ENCODE data around the gene PSMD11. TPM values are rescaled to one million over a fixed set of nuclear protein-coding genes. Genes with fewer than 3 reads are reported as not detected.

The PSMD11 gene
- total and polyA plus RNA-seq, 2 of the 13 experiments (the other 11 are each of a cell fraction or from before 2014, with no cell fraction given): 69.8 to 152 TPM

- in situ Hi-C loops (cut with HindIII; ENCODE audit: extremely low pct_ligation_motif_present, low pct_unique_long_range_greater_than_20kb): no loop called here
- no peaks in the 10 kb centered on the region for H3K36me3 ChIP-seq (replicated peaks in 1 of 2; ENCODE audit: control insufficient read depth in 1 of 2, insufficient read depth in 2 of 2, low read length in 2 of 2)
- no peak overlapping the region for H3K4me3 ChIP-seq (replicated peaks in 1 of 3; ENCODE audit: insufficient read depth in 1 of 3, low read depth in 2 of 3, low read length in 3 of 3)
- H3K27ac ChIP-seq (ENCODE audit: extremely low read length, insufficient read depth, low read length): no peak overlapping the region
- H3K4me2 ChIP-seq (ENCODE audit: low read depth, low read length): no peak overlapping the region
- no peaks in the 10 kb centered on the region for H3K79me2 ChIP-seq (ENCODE audit: insufficient read depth, low read length)
- H3K9me3 ChIP-seq (ENCODE audit: low read length): no peaks in the 10 kb centered on the region
- DNase-seq (ENCODE audit: low spot score) (no peak), FAIRE-seq (no peak), ATAC-seq (no peak)
- H3K27me3 ChIP-seq (ENCODE audit: control insufficient read depth in 1 of 2, insufficient read depth in 2 of 2, low read length in 2 of 2): no peaks in the 10 kb centered on the region; a peak in 1 of 5 replicates
- POLR2A ChIA-PET: no interaction called here
- CTCF ChIA-PET (ENCODE audit: low intra/inter-chr PET ratio, low total read pairs): no interaction called here
- WGBS (ENCODE audit: low lambda C conversion rate): 45% methylated on average over 2 of the region's 2 CpGs
- H4K20me1 ChIP-seq (ENCODE audit: insufficient read depth, low read length): no peaks in the 10 kb centered on the region
- intact Hi-C loops (cut with micrococcal nuclease; ENCODE audit: unreplicated experiment): no loop called here
- H2AFZ ChIP-seq (ENCODE audit: low read length): no peak overlapping the region
- H3K4me1 ChIP-seq (ENCODE audit: insufficient read depth, low read length): peaks cover 29% of the 10 kb centered on the region
- no peak overlapping the region for H3K9ac ChIP-seq (ENCODE audit: insufficient read depth, low read depth, low read length)
- BruUV-seq (replicated peaks): no TSS peak
- no peak for TF ChIP-seq ZFP90 (CRISPR knock-in tag; IDR thresholded peaks at IDR 0.05; ENCODE audit: borderline replicate concordance)
- TF ChIP-seq SOX5 (CRISPR knock-in tag; IDR thresholded peaks at IDR 0.05; ENCODE audit: borderline replicate concordance): no peak
- no peak for TF ChIP-seq JUND (CRISPR knock-in tag; IDR thresholded peaks at IDR 0.05)
- TF ChIP-seq ZNF136 (CRISPR knock-in tag; IDR thresholded peaks at IDR 0.05; ENCODE audit: low read depth): no peak
- TF ChIP-seq THRA (CRISPR knock-in tag; IDR thresholded peaks at IDR 0.05; ENCODE audit: borderline replicate concordance): no peak
- no peak for TF ChIP-seq ZNF407 (CRISPR knock-in tag; IDR thresholded peaks at IDR 0.05; ENCODE audit: not compliant biosample characterization)
- TF ChIP-seq MLX (CRISPR knock-in tag; IDR thresholded peaks at IDR 0.05): no peak
- TF ChIP-seq FOXA3 (CRISPR knock-in tag; IDR thresholded peaks at IDR 0.05): no peak
- no peak for TF ChIP-seq SIX1 (CRISPR knock-in tag; IDR thresholded peaks at IDR 0.05; ENCODE audit: borderline replicate concordance)
- no peak for TF ChIP-seq SP4 (CRISPR knock-in tag; IDR thresholded peaks at IDR 0.05)
- TF ChIP-seq ZNF703 (CRISPR knock-in tag; IDR thresholded peaks at IDR 0.05; ENCODE audit: borderline replicate concordance): no peak
- TF ChIP-seq CTCF (CRISPR knock-in tag; IDR thresholded peaks at IDR 0.05): no peak
These were observed 72.1 kb downstream of the PSMD11 start for GRCh38 chr17:32516450-32516849.
